NT2/D1 (cell line): ENCODE measurements around the gene ADAM29.
"Not testable (repeated sequence)": the region's sequence is repeated elsewhere in the genome, so short reads cannot be mapped to it uniquely, and the experiment has no call there.

Experiments used
- DNase-seq: peaks from one replicate; pipeline ENCODE4 v3.0.0-alpha.2; 2011; ENCODE audit warnings: low read depth, low spot score
- H3K27me3 ChIP-seq: 2 replicates; pipeline ENCODE4 v1.6.0; 2011; ENCODE audit warnings: mild to moderate bottlenecking; ENCODE audit not compliant: insufficient read length, insufficient read depth
- H3K36me3 ChIP-seq: 2 replicates; pipeline ENCODE4 v1.6.1; 2011; ENCODE audit warnings: mild to moderate bottlenecking, low read length, mixed read lengths; ENCODE audit not compliant: insufficient read depth, insufficient read length
- H3K4me1 ChIP-seq: 2 replicates; pipeline ENCODE4 v1.5.1; 2011; ENCODE audit not compliant: insufficient read depth, insufficient read length
- H3K4me3 ChIP-seq: 2 replicates; pipeline ENCODE4 v1.5.1; 2011; ENCODE audit warnings: low read depth; ENCODE audit not compliant: insufficient read length
- H3K9ac ChIP-seq: 2 replicates; pipeline ENCODE4 v1.6.0; 2011; ENCODE audit warnings: low read depth; ENCODE audit not compliant: insufficient read length
- H3K9me3 ChIP-seq: 2 replicates; pipeline ENCODE4 v1.5.1; 2011; ENCODE audit warnings: mild to moderate bottlenecking, low read length; ENCODE audit not compliant: insufficient read depth
- SUZ12 ChIP-seq: IDR thresholded peaks from 2 replicates; pipeline ENCODE4 v1.6.1; 2011; ENCODE audit not compliant: insufficient read length, insufficient read depth; ENCODE audit errors: extremely low read depth
- YY1 ChIP-seq: IDR thresholded peaks from 2 replicates; pipeline ENCODE4 v1.6.1; 2011; ENCODE audit not compliant: insufficient read length, insufficient read depth
- ZNF274 ChIP-seq: IDR thresholded peaks from 2 replicates; pipeline ENCODE4 v1.6.1; 2011; ENCODE audit warnings: mild to moderate bottlenecking, low read depth, low read length

ADAM29 gene

DNA sequence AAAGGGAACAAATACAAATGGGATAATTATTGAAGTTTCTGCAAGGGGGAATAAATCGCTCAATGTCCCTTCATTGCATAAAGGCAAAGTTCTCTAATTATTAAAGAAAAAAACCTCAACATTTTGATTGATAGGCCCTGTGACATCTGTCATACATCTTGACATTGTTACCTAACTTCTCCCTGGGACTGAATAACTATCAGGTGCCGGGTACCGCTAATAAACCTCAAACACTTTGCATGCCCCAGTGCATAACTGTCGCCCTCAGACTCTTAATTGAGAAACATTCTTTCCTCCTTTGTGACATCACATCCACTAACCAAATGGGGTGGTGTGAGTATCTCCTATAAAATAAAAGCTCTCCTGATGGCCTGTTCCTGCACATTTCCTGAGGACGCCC, at the start of gene ADAM29:
ADAM29 (plus strand) TSS at position 301 of the 400 bp plus-strand sequence. CDS start 57,168 bp downstream, outside the sequence.
- no peaks in the 10 kb centered on the region for H3K9me3 ChIP-seq
- H3K27me3 ChIP-seq, result no peaks in the 10 kb centered on the region
- no peak for DNase-seq
- TF ChIP-seq SUZ12 (no peak), YY1 (no peak), ZNF274 (no peak)
- H3K4me3 ChIP-seq, result no peak within 1 kb of the TSS
- no peak within 1 kb of the TSS for H3K9ac ChIP-seq
- H3K36me3 ChIP-seq, result no peaks in the 10 kb centered on the region
- H3K4me1 ChIP-seq, result no peaks in the 10 kb centered on the region

DNA sequence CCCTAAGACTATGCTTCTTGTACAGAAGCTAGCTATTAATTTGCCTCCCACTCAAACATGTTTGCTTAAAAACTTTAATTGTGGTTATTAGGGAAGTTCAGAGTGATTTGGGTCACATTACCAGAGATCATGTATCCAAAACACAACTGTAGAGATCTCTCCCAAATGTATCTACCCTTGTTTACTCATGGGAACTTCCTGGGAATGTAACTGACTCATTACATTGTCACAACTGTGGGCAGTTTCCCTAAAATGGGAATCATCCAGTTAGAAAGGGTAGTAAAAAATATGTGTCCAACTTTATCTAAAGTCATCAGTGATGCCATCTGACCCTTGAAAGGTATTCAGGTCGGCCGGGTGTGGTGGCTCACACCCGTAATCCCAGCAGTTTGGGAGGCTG, 48.8 kb upstream of the ADAM29 start:
- DNase-seq, result no peak
- no peak overlapping the region for H3K9ac ChIP-seq
- no peaks in the 10 kb centered on the region for H3K27me3 ChIP-seq
- no peak for TF ChIP-seq YY1
- no peak for TF ChIP-seq ZNF274
- no peak for TF ChIP-seq SUZ12
- no peak overlapping the region for H3K4me3 ChIP-seq
- H3K9me3 ChIP-seq, result no peaks in the 10 kb centered on the region
- no peaks in the 10 kb centered on the region for H3K36me3 ChIP-seq
- no peaks in the 10 kb centered on the region for H3K4me1 ChIP-seq

- Histone ChIP-seq H3K27me3 (no peaks in the 10 kb centered on the region), H3K4me1 (no peaks in the 10 kb centered on the region), H3K4me3 (no peak overlapping the region), H3K9ac (no peak overlapping the region), H3K9me3 (no peaks in the 10 kb centered on the region), H3K36me3 (no peaks in the 10 kb centered on the region)
- DNase-seq, result no peak
- no peak for TF ChIP-seq ZNF274
These were observed 47.8 kb upstream of the ADAM29 start for GRCh38 chr4:174870311-174870710.

GRCh38 chr4:174871407-174871806, 46.8 kb upstream of the ADAM29 start:
- no peak for DNase-seq
- H3K9me3 ChIP-seq, result no peaks in the 10 kb centered on the region
- H3K27me3 ChIP-seq, result no peaks in the 10 kb centered on the region
- H3K36me3 ChIP-seq, result no peaks in the 10 kb centered on the region
- H3K9ac ChIP-seq, result no peak overlapping the region
- TF ChIP-seq ZNF274 (no peak), YY1 (no peak), SUZ12 (no peak)
- no peak overlapping the region for H3K4me3 ChIP-seq
- no peaks in the 10 kb centered on the region for H3K4me1 ChIP-seq

GRCh38 chr4:174873146-174873545, 45.0 kb upstream of the ADAM29 start:
- H3K27me3 ChIP-seq, H3K9me3 ChIP-seq, H3K36me3 ChIP-seq, H3K4me1 ChIP-seq, H3K9ac ChIP-seq, H3K4me3 ChIP-seq, DNase-seq: not testable (repeated sequence)

- no peak overlapping the region for H3K9ac ChIP-seq
- no peak overlapping the region for H3K4me3 ChIP-seq
- DNase-seq, result peak; percentile 27
- TF ChIP-seq ZNF274, result no peak
- no peak for TF ChIP-seq SUZ12
- TF ChIP-seq YY1, result no peak
- H3K36me3 ChIP-seq, result no peaks in the 10 kb centered on the region
- no peaks in the 10 kb centered on the region for H3K27me3 ChIP-seq
- H3K9me3 ChIP-seq, result no peaks in the 10 kb centered on the region
- no peaks in the 10 kb centered on the region for H3K4me1 ChIP-seq
These were observed 44.2 kb upstream of the ADAM29 start for GRCh38 chr4:174873931-174874330.

DNA sequence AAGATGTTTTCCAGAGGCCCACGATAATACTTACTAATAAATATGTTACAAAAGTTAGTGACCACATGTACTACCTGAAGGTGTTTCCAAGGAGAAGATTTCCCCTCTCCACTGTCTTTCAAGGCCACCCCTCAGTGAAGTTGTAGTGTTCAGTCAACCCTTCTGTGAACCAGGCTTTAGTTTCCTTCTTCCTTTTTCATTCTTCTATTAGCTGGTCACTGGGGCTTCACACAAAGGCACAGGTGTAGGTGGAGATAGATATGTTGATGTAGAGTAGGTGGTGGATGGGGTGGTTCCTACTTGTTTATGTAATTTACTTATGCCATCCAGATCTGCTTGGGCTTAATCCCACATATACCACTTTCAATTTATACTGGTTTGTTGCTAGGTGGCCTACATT, 43.3 kb upstream of the ADAM29 start:
- TF ChIP-seq ZNF274, result no peak
- TF ChIP-seq YY1, result no peak
- no peak for TF ChIP-seq SUZ12
- no peak overlapping the region for H3K9ac ChIP-seq
- H3K36me3 ChIP-seq, result no peaks in the 10 kb centered on the region
- H3K27me3 ChIP-seq, result no peaks in the 10 kb centered on the region
- H3K4me1 ChIP-seq, result no peaks in the 10 kb centered on the region
- H3K4me3 ChIP-seq, result no peak overlapping the region
- no peaks in the 10 kb centered on the region for H3K9me3 ChIP-seq
- no peak for DNase-seq

DNA sequence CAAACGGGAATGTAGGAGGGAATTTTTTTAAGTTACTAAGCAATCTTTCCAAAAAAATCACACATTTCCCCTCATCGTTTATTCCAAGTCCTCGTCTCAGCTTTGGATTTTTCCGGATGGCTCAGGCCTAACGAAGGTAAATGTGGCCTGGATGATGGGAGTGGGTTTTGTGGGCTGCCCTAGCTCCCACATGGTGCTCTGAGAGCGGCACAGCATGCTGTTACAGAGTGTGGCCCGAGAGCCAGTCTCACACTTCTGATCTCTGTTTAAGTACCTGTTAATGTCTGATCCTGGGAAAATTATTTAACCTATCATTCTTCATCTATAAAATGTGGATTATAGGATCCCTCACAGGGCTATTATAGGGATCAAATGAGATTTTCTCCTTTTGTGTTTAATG, 38.2 kb upstream of the ADAM29 start:
- no peaks in the 10 kb centered on the region for H3K4me1 ChIP-seq
- no peak for DNase-seq
- no peaks in the 10 kb centered on the region for H3K9me3 ChIP-seq
- no peaks in the 10 kb centered on the region for H3K36me3 ChIP-seq
- H3K4me3 ChIP-seq, result no peak overlapping the region
- no peak overlapping the region for H3K9ac ChIP-seq
- TF ChIP-seq SUZ12, result no peak
- TF ChIP-seq YY1, result no peak
- no peak for TF ChIP-seq ZNF274
- H3K27me3 ChIP-seq, result no peaks in the 10 kb centered on the region
